DND-41 (cell line): ENCODE measurements around the gene CXCL16.

Experiments used
- ATAC-seq: fragments of 200-7000 bp; cut with Tn5 transposase; 3 replicates; pipeline ENCODE4 v1.9.1; 2021; ENCODE audit warnings: low read depth; ENCODE audit not compliant: insufficient read depth
- DNase-seq: peaks from one replicate; pipeline ENCODE4 v3.0.0-alpha.2; 2020
- H2AFZ ChIP-seq: 2 replicates; pipeline ENCODE4 v1.6.0; 2012; ENCODE audit warnings: low read depth, low read length
- H3K27ac ChIP-seq: 2 replicates; pipeline ENCODE4 v1.5.1; 2012; ENCODE audit warnings: low read length, inconsistent platforms
- H3K27me3 ChIP-seq: fragments of 200-600 bp; sonication (generic); 2 replicates; pipeline ENCODE4 v1.6.0; 2012; ENCODE audit warnings: low read length, mild to moderate bottlenecking, inconsistent platforms; ENCODE audit not compliant: insufficient read depth, poor library complexity
- H3K36me3 ChIP-seq: 2 replicates; pipeline ENCODE4 v1.5.1; 2012; ENCODE audit warnings: low read length, inconsistent platforms; ENCODE audit not compliant: insufficient read depth
- H3K4me1 ChIP-seq: 2 replicates; pipeline ENCODE4 v1.5.1; 2012; ENCODE audit warnings: mild to moderate bottlenecking, low read length; ENCODE audit not compliant: insufficient read depth
- H3K4me2 ChIP-seq: 2 replicates; pipeline ENCODE4 v1.6.0; 2012; ENCODE audit warnings: mild to moderate bottlenecking, moderate library complexity, low read length, inconsistent platforms; ENCODE audit not compliant: insufficient read depth
- H3K4me3 ChIP-seq, 2 experiments: fragments of 200-600 bp in 1 of 2; shearing (Covaris generic) in 1 of 2; 2 replicates each; pipeline ENCODE4 v1.5.1; 2012 to 2016; ENCODE audit warnings: inconsistent platforms in 2 of 2, low read length in 2 of 2, mild to moderate bottlenecking in 2 of 2, low read depth in 1 of 2, moderate library complexity in 1 of 2
- H3K79me2 ChIP-seq: 2 replicates; pipeline ENCODE4 v1.6.0; 2012; ENCODE audit warnings: low read length, inconsistent platforms; ENCODE audit not compliant: insufficient read depth
- H3K9ac ChIP-seq: 2 replicates; pipeline ENCODE4 v1.6.0; 2012; ENCODE audit warnings: low read depth, mild to moderate bottlenecking, inconsistent platforms, low read length, moderate library complexity
- H3K9me3 ChIP-seq: 2 replicates; pipeline ENCODE4 v1.5.1; 2012; ENCODE audit warnings: low read length, moderate library complexity, mild to moderate bottlenecking, inconsistent platforms; ENCODE audit not compliant: insufficient read depth, severe bottlenecking
- H4K20me1 ChIP-seq: 2 replicates; pipeline ENCODE4 v1.6.0; 2012; ENCODE audit warnings: low read length; ENCODE audit not compliant: insufficient read depth
- CTCF ChIP-seq: IDR thresholded peaks from 2 replicates; pipeline ENCODE4 v1.5.1; 2012; ENCODE audit warnings: borderline replicate concordance, low read length, moderate library complexity, mild to moderate bottlenecking; ENCODE audit not compliant: poor library complexity, severe bottlenecking; ENCODE audit errors: extremely low read depth
- EZH2 ChIP-seq: IDR thresholded peaks from 3 replicates; pipeline ENCODE4 v1.6.1; 2012; ENCODE audit warnings: borderline replicate concordance, low read depth, mild to moderate bottlenecking, moderate library complexity, low read length, inconsistent platforms; ENCODE audit not compliant: severe bottlenecking

Gene CXCL16

GRCh38 chr17:4753392-4753791, 13.7 kb upstream of the CXCL16 start:
- no peak overlapping the region for H3K27ac ChIP-seq
- TF ChIP-seq EZH2 (no peak), CTCF (no peak)
- H3K27me3 ChIP-seq = peaks cover 13% of the 10 kb centered on the region
- no peaks in the 10 kb centered on the region for H4K20me1 ChIP-seq
- ATAC-seq = no peak
- H3K4me1 ChIP-seq = no peaks in the 10 kb centered on the region
- no peak for DNase-seq
- H3K9me3 ChIP-seq = no peaks in the 10 kb centered on the region
- H3K9ac ChIP-seq = no peak overlapping the region
- no peak overlapping the region for H2AFZ ChIP-seq
- H3K36me3 ChIP-seq = no peaks in the 10 kb centered on the region
- no peak overlapping the region for H3K4me3 ChIP-seq
- H3K4me2 ChIP-seq = no peak overlapping the region
- no peaks in the 10 kb centered on the region for H3K79me2 ChIP-seq

GRCh38 chr17:4751932-4752331, 12.2 kb upstream of the CXCL16 start:
- no peak for DNase-seq
- H3K4me1 ChIP-seq = no peaks in the 10 kb centered on the region

GRCh38 chr17:4750606-4751005, 10.9 kb upstream of the CXCL16 start:
- Histone ChIP-seq H3K4me1 (no peaks in the 10 kb centered on the region), H3K36me3 (no peaks in the 10 kb centered on the region), H2AFZ (no peak overlapping the region), H3K4me3 (no peak overlapping the region), H3K9ac (no peak overlapping the region), H3K27ac (no peak overlapping the region), H4K20me1 (no peaks in the 10 kb centered on the region), H3K79me2 (no peaks in the 10 kb centered on the region), H3K27me3 (peaks cover 18% of the 10 kb centered on the region), H3K9me3 (no peaks in the 10 kb centered on the region), H3K4me2 (no peak overlapping the region)
- TF ChIP-seq EZH2 (no peak), CTCF (no peak)
- no peak for ATAC-seq
- DNase-seq = no peak

More at GRCh38 chr17:4751932-4752331, 12.2 kb upstream of the CXCL16 start:
- H4K20me1 ChIP-seq = no peaks in the 10 kb centered on the region
- H3K27ac ChIP-seq = no peak overlapping the region
- H3K4me2 ChIP-seq = no peak overlapping the region
- peaks cover 15% of the 10 kb centered on the region for H3K27me3 ChIP-seq
- H3K79me2 ChIP-seq = no peaks in the 10 kb centered on the region
- no peak overlapping the region for H3K4me3 ChIP-seq
- H3K9ac ChIP-seq = no peak overlapping the region
- no peaks in the 10 kb centered on the region for H3K36me3 ChIP-seq
- no peak for TF ChIP-seq CTCF
- no peak for TF ChIP-seq EZH2
- no peak overlapping the region for H2AFZ ChIP-seq
- H3K9me3 ChIP-seq = no peaks in the 10 kb centered on the region
- ATAC-seq = no peak

GRCh38 chr17:4748686-4749085, 9.0 kb upstream of the CXCL16 start:
- no peaks in the 10 kb centered on the region for H3K4me1 ChIP-seq
- H3K9me3 ChIP-seq = no peaks in the 10 kb centered on the region
- no peak overlapping the region for H3K4me2 ChIP-seq
- DNase-seq = no peak
- TF ChIP-seq CTCF (no peak), EZH2 (no peak)
- H3K9ac ChIP-seq = no peak overlapping the region
- H3K36me3 ChIP-seq = no peaks in the 10 kb centered on the region
- no peak for ATAC-seq
- no peak overlapping the region for H3K4me3 ChIP-seq
- no peak overlapping the region for H2AFZ ChIP-seq
- H4K20me1 ChIP-seq = no peaks in the 10 kb centered on the region
- H3K27ac ChIP-seq = no peak overlapping the region
- H3K79me2 ChIP-seq = no peaks in the 10 kb centered on the region
- peaks cover 16% of the 10 kb centered on the region for H3K27me3 ChIP-seq
